GM18505 (cell line): ENCODE results near the gene TP53INP2.

ENCODE experiments used
- ATAC-seq: cut with Tn5 transposase; IDR thresholded peaks from one replicate; pipeline ENCODE4 v1.9.1; 2021; ENCODE audit not compliant: unreplicated experiment
- POLR2A ChIP-seq: IDR thresholded peaks from 4 replicates; pipeline ENCODE4 v1.6.1; 2011; ENCODE audit warnings: borderline replicate concordance; ENCODE audit not compliant: insufficient read depth, insufficient read length; ENCODE audit errors: extremely low read depth

TP53INP2 gene

GRCh38 chr20:34691838-34692237 lies 12.3 kb upstream of the TP53INP2 start:
- no peak for ATAC-seq
- no peak for TF ChIP-seq POLR2A

- no peak for TF ChIP-seq POLR2A
- ATAC-seq = no peak
Measured at GRCh38 chr20:34693414-34693813, 10.7 kb upstream of the TP53INP2 start.

- TF ChIP-seq POLR2A = no peak
- no peak for ATAC-seq
Measured at GRCh38 chr20:34701405-34702085, 2.6 kb upstream of the TP53INP2 start.

- ATAC-seq = no peak
- TF ChIP-seq POLR2A = no peak
Measured at GRCh38 chr20:34703061-34703423, 1.1 kb upstream of the TP53INP2 start.

DNA sequence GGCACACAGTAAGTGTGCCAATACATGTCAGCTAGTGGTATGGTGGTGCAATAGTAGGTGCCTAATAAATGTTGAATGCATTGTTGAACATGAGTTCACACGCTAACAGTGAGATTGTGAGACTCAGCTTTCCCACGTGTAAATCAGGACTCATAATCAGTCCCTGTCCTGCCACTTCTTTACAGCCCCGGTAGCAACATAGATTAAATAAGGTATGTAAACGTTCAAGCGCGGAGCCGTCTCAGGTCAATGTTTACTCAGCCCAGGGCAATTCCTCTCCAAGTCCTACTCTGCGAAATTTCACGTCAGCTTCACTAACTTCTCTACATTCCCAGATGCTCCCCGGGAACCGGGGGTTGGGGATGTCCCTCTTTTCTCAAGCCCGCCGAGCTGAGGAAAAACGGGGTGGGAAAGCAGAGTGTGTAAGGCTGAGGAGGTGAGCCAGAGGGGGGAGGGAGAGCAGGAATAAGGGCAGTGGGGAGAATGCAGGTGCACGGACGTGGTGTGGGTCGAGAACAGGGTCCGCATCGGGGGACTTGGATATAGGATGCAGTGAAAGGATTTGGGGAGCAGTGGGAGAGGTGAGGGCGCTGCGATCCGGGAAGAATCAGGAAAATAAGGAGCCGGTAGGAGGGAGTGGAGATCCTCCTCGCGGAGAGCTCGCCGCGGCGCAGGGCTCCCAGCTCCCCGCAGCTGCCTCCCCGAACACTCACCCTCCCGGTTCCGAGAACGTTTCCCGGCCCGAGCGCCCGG lies 544 bp upstream of the TP53INP2 start:
- no peak for TF ChIP-seq POLR2A
- no peak for ATAC-seq

DNA sequence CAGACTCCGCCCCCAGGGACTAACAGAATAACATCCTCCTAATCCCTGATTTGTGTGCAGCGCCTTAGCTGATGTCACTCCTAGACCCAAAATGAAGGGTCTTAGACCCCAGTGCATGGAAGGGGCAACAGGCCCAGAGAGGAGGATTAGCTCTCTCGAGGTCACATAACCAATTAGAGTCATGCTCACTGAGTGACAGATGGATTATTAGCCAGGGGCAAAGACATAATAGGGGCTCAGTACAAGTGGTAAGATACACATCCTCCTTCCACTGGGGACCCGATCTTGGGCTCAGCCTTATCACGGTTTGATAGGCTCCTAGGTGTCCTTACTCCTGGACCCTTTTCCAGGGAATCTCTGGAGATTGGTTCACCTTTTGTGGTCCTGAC lies 858 bp downstream of the TP53INP2 start:
- no peak for TF ChIP-seq POLR2A
- ATAC-seq = no peak

- no peak for TF ChIP-seq POLR2A
- ATAC-seq = no peak
Measured at GRCh38 chr20:34705397-34706301, 1.5 kb downstream of the TP53INP2 start.

GRCh38 chr20:34706302-34706875 lies 2.2 kb downstream of the TP53INP2 start:
- no peak for TF ChIP-seq POLR2A
- no peak for ATAC-seq

DNA sequence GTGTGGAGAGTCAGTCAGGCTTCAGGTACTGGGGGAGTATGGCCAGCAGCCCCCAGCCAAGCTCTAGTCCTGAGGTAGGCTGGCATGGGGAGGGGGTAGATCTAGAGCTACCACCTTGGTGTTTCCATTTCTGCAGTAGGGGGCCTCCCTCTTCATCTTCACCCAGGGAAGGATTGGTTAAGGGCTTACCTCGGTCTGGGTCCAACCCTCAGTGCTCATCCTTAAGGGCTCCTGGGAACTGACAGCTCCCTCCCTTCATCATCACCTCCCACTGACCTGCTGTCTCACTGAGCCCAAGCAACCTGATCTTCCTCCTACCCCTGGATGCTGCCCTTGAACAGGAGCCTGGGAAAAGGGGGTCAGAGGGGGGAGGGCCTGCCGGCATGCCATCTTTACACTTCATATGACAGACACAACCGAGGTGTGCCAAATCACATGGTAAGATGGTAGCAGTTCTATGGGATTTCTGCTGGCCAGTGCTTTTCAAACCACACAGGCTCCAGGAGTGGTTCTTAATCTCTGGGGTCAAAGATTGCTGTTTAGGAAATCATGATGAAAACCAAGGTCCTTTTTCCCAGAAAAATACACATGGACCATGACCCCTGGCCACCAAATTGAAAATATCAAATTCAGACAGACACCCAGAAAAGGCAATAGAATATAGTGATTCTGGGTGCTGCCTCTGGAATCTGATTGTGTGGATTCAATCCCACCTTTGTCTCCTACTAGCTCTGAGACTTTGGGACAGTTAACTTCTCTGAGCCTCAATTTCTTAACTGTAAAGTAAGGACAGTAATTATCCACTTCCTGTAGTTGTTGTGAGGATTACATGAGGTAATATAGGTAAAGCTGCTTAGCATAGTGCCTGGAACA lies 3.0 kb downstream of the TP53INP2 start:
- no peak for ATAC-seq
- TF ChIP-seq POLR2A = no peak

- peak; percentile 2 for ATAC-seq
- TF ChIP-seq POLR2A = no peak
Measured at GRCh38 chr20:34708621-34709043, 4.5 kb downstream of the TP53INP2 start.

DNA sequence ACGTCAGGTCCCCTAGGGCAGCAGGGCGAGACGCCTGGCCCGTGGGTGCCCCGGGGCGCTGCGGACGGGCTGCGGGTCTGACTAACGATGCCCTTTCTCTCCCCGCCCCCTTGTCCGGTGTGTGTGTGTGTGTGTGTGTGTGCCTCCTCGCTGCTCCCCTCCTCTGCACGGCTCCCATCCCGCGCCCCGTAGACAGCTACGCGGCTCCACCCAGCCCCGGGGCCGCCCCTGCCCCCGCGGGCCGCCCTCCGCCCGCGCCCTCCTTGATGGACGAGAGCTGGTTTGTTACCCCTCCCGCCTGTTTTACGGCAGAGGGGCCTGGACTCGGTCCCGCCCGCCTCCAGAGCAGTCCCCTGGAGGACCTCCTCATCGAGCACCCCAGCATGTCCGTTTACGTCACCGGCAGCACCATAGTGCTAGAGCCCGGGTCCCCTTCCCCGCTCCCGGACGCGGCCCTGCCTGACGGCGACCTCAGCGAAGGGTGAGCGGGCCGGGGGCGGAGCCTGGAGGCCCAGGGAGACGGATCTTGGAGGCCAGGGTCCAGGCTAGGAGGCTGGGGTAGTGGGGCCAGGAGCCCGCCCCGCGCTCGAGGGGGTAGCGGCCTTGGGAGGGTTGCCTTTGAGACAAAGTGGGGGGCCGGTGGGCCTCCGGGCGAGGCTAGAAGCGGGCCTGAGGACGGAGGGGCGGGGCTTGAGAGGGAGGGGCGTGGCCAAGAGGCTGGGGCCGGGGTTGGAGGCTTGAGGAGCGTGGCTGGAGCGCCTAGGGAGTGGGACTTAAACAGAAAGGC lies 5.1 kb downstream of the TP53INP2 start:
- peak; percentile 74 for TF ChIP-seq POLR2A
- ATAC-seq = peak; percentile 56
